HepG2 (cell line): ENCODE data around the gene ACP7. TPM values are rescaled to one million over a fixed set of nuclear protein-coding genes. Genes with fewer than 3 reads are reported as not detected.

Experiments
- ATF1 ChIP-seq: IDR thresholded peaks from 2 replicates; pipeline ENCODE4 v1.6.1; 2016; ENCODE audit warnings: mild to moderate bottlenecking, control low read depth
- EEA1 ChIP-seq: sonication (generic); formaldehyde crosslinking; IDR thresholded peaks from 2 replicates; pipeline ENCODE4 v1.5.1; 2020; ENCODE audit warnings: mild to moderate bottlenecking, missing genetic modification reagents, borderline replicate concordance
- JDP2 ChIP-seq: sonication (generic); formaldehyde crosslinking; IDR thresholded peaks from 2 replicates; pipeline ENCODE4 v1.8.1; 2022; ENCODE audit warnings: missing genetic modification reagents, borderline replicate concordance
- KDM5B ChIP-seq: sonication (generic); formaldehyde crosslinking; IDR thresholded peaks from 2 replicates; pipeline ENCODE4 v1.4.0; 2020; ENCODE audit warnings: missing genetic modification reagents, mild to moderate bottlenecking, borderline replicate concordance
- NCOA5 ChIP-seq: sonication (generic); formaldehyde crosslinking; IDR thresholded peaks from 2 replicates; pipeline ENCODE4 v1.4.0; 2020; ENCODE audit warnings: missing genetic modification reagents
- NR2C2 ChIP-seq: sonication (generic); formaldehyde crosslinking; IDR thresholded peaks from 2 replicates; pipeline ENCODE4 v1.4.0; 2020; ENCODE audit warnings: missing genetic modification reagents, mild to moderate bottlenecking, moderate library complexity, borderline replicate concordance
- PHF5A ChIP-seq: IDR thresholded peaks from one replicate; pipeline ENCODE4 v1.6.1; 2018; ENCODE audit warnings: low read depth, missing genetic modification reagents; ENCODE audit not compliant: unreplicated experiment
- PRMT3 ChIP-seq: sonication (generic); formaldehyde crosslinking; IDR thresholded peaks from 2 replicates; pipeline ENCODE4 v1.8.1; 2022; ENCODE audit warnings: low read depth, mild to moderate bottlenecking, moderate library complexity, missing genetic modification reagents, borderline replicate concordance
- RBFOX2 ChIP-seq: fragments of 200-400 bp; formaldehyde crosslinking; IDR thresholded peaks from 2 replicates; pipeline ENCODE4 v1.6.1; 2017; ENCODE audit warnings: low read depth, mild to moderate bottlenecking, low read length
- STAG1 ChIP-seq: sonication (generic); formaldehyde crosslinking; IDR thresholded peaks from 2 replicates; pipeline ENCODE4 v1.4.0; 2020; ENCODE audit warnings: missing genetic modification reagents
- ZFY ChIP-seq: sonication (generic); formaldehyde crosslinking; IDR thresholded peaks from 2 replicates; pipeline ENCODE4 v1.4.0; 2020; ENCODE audit warnings: missing genetic modification reagents
- ZNF180 ChIP-seq: sonication (generic); formaldehyde crosslinking; IDR thresholded peaks from 2 replicates; pipeline ENCODE4 v1.4.0; 2020; ENCODE audit warnings: low read depth, missing genetic modification reagents, borderline replicate concordance
- ZNF232 ChIP-seq: sonication (generic); formaldehyde crosslinking; IDR thresholded peaks from 2 replicates; pipeline ENCODE4 v1.4.0; 2020; ENCODE audit warnings: missing genetic modification reagents, borderline replicate concordance
- ZNF432 ChIP-seq: sonication (generic); formaldehyde crosslinking; IDR thresholded peaks from 2 replicates; pipeline ENCODE4 v1.5.0; 2020; ENCODE audit warnings: missing genetic modification reagents, mild to moderate bottlenecking, borderline replicate concordance
- ZNF468 ChIP-seq: sonication (generic); formaldehyde crosslinking; IDR thresholded peaks from 2 replicates; pipeline ENCODE4 v1.8.0; 2022; ENCODE audit warnings: mild to moderate bottlenecking, moderate library complexity, missing genetic modification reagents
- polyA plus RNA-seq, 8 experiments: library from polyadenylated mRNA; depleted of rRNA in 3 of 8; stranded (reverse) in 7 of 8; unstranded in 1 of 8; fragments of >200 nt; fragmentation: Illumina TruSeq in 4 of 8; extraction: Trizol in 4 of 8; gene quantifications; 2 replicates each; pipeline versions ENCODE4 v1.2.1 to v1.2.3, GENCODE V29; 2011 to 2016; ENCODE audit warnings: low read depth in 4 of 8, missing spikeins in 1 of 8, mixed read lengths in 1 of 8; ENCODE audit not compliant: insufficient read depth in 1 of 8
- total RNA-seq, 5 experiments: library from RNA; depleted of rRNA; stranded (reverse); fragments of >200 nt; fragmentation: Illumina TruSeq; extraction: Trizol; gene quantifications; 2 replicates each; pipeline ENCODE4 v1.2.3, GENCODE V29; 2016; ENCODE audit warnings: low read depth in 1 of 5
- TF ChIP-seq, protein P1 (sequence below): sonication (generic); formaldehyde crosslinking; IDR thresholded peaks from 2 replicates; pipeline ENCODE4 v1.9.0; 2022; ENCODE audit warnings: missing genetic modification reagents, mild to moderate bottlenecking, borderline replicate concordance
- TF ChIP-seq, protein P2 (sequence below): sonication (generic); formaldehyde crosslinking; IDR thresholded peaks from 2 replicates; pipeline ENCODE4 v1.4.0; 2020; ENCODE audit warnings: missing genetic modification reagents

The ACP7 gene
- total and polyA plus RNA-seq, 2 of the 13 experiments (the other 11 are each of a cell fraction or from before 2014, with no cell fraction given): not detected

- TF ChIP-seq ZFY: peak; percentile 75
- TF ChIP-seq PHF5A (CRISPR knock-in tag): no peak
- TF ChIP-seq ZNF468: no peak
- peak; percentile 95 for TF ChIP-seq RBFOX2
- TF ChIP-seq KDM5B: peak; percentile 88; the same call in 1 of the 2 replicates
- TF ChIP-seq, protein P1, sequence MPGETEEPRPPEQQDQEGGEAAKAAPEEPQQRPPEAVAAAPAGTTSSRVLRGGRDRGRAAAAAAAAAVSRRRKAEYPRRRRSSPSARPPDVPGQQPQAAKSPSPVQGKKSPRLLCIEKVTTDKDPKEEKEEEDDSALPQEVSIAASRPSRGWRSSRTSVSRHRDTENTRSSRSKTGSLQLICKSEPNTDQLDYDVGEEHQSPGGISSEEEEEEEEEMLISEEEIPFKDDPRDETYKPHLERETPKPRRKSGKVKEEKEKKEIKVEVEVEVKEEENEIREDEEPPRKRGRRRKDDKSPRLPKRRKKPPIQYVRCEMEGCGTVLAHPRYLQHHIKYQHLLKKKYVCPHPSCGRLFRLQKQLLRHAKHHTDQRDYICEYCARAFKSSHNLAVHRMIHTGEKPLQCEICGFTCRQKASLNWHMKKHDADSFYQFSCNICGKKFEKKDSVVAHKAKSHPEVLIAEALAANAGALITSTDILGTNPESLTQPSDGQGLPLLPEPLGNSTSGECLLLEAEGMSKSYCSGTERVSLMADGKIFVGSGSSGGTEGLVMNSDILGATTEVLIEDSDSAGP (CRISPR knock-in tag): peak; percentile 100; the same call in 1 of the 2 replicates
- peak; percentile 87; the same call in 1 of the 2 replicates for TF ChIP-seq EEA1 (CRISPR knock-in tag)
- TF ChIP-seq NCOA5: no peak
- no peak for TF ChIP-seq PRMT3 (CRISPR knock-in tag)
- no peak for TF ChIP-seq ZNF432 (CRISPR knock-in tag)
- TF ChIP-seq JDP2: no peak
- TF ChIP-seq ZNF180: no peak
- TF ChIP-seq ATF1 (CRISPR knock-in tag): no peak
- no peak for TF ChIP-seq ZNF232 (CRISPR knock-in tag)
- TF ChIP-seq, protein P2, sequence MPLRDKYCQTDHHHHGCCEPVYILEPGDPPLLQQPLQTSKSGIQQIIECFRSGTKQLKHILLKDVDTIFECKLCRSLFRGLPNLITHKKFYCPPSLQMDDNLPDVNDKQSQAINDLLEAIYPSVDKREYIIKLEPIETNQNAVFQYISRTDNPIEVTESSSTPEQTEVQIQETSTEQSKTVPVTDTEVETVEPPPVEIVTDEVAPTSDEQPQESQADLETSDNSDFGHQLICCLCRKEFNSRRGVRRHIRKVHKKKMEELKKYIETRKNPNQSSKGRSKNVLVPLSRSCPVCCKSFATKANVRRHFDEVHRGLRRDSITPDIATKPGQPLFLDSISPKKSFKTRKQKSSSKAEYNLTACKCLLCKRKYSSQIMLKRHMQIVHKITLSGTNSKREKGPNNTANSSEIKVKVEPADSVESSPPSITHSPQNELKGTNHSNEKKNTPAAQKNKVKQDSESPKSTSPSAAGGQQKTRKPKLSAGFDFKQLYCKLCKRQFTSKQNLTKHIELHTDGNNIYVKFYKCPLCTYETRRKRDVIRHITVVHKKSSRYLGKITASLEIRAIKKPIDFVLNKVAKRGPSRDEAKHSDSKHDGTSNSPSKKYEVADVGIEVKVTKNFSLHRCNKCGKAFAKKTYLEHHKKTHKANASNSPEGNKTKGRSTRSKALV (CRISPR knock-in tag): 0 out of 2 replicates have a peak, but pooled peaks have one; percentile 27
- peak; percentile 99 for TF ChIP-seq NR2C2 (CRISPR knock-in tag)
- TF ChIP-seq STAG1 (CRISPR knock-in tag): no peak
These were observed 41.6 kb downstream of the ACP7 start, which contains the start of gene PAK4 (continued) for GRCh38 chr19:39125554-39126311.
